A673 (cell line): ENCODE measurements around the gene KRT36.

ENCODE experiments used
- CTCF ChIP-seq: fragments of 300-800, 200-600 bp; sonication (generic); conservative IDR thresholded peaks from 2 replicates; pipeline ENCODE4 v1.5.1; 2017; ENCODE audit warnings: low read depth, mild to moderate bottlenecking, antibody characterized with exemption, low read length, moderate library complexity, mixed read lengths
- EZH2 ChIP-seq: fragments of 200-600 bp; sonication (generic); IDR thresholded peaks from 2 replicates; pipeline ENCODE4 v1.6.1; 2017; ENCODE audit warnings: borderline replicate concordance, low read depth, mild to moderate bottlenecking, mixed read lengths, antibody characterized with exemption, low read length; ENCODE audit not compliant: poor library complexity, severe bottlenecking

GRCh38 chr17:41536741-41537613 is 47.3 kb upstream of the KRT36 start:
- TF ChIP-seq CTCF (no peak), EZH2 (no peak)
